ENCODE data around the gene GRAMD1C.

Gene GRAMD1C

DNA sequence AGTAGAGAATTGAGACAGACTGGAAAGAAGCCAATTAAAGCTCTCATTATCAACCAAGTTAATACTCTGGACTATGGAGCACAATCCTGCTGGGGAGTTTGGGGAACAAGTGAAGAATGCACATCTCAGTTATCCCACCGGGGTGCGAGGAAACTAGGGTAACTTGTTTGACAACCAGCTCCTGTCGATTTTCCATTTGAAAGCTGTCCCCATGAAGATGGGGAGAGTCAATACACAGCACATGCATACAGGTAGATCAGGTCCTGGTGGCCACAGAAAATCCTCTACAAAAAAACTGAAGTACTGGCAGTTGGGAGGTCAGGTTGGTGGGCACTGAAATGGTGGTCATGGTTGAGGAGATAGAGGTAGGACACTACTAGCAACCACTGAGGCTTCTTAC lies 25.7 kb upstream of the GRAMD1C start:
- H3K27ac ChIP-seq (replicated peaks): no peak overlapping the region
- TF ChIP-seq SPI1 (IDR thresholded peaks at IDR 0.05; ENCODE audit: borderline replicate concordance, low read depth) (no peak), POLR2AphosphoS5 (IDR thresholded peaks at IDR 0.05; ENCODE audit: low read depth) (no peak), GABPA (IDR thresholded peaks at IDR 0.05; ENCODE audit: low read depth) (no peak)
- TF ChIP-seq, protein P1, sequence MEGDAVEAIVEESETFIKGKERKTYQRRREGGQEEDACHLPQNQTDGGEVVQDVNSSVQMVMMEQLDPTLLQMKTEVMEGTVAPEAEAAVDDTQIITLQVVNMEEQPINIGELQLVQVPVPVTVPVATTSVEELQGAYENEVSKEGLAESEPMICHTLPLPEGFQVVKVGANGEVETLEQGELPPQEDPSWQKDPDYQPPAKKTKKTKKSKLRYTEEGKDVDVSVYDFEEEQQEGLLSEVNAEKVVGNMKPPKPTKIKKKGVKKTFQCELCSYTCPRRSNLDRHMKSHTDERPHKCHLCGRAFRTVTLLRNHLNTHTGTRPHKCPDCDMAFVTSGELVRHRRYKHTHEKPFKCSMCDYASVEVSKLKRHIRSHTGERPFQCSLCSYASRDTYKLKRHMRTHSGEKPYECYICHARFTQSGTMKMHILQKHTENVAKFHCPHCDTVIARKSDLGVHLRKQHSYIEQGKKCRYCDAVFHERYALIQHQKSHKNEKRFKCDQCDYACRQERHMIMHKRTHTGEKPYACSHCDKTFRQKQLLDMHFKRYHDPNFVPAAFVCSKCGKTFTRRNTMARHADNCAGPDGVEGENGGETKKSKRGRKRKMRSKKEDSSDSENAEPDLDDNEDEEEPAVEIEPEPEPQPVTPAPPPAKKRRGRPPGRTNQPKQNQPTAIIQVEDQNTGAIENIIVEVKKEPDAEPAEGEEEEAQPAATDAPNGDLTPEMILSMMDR (IDR thresholded peaks at IDR 0.05; ENCODE audit: insufficient read depth, low read length): no peak
- TF ChIP-seq, protein P2, sequence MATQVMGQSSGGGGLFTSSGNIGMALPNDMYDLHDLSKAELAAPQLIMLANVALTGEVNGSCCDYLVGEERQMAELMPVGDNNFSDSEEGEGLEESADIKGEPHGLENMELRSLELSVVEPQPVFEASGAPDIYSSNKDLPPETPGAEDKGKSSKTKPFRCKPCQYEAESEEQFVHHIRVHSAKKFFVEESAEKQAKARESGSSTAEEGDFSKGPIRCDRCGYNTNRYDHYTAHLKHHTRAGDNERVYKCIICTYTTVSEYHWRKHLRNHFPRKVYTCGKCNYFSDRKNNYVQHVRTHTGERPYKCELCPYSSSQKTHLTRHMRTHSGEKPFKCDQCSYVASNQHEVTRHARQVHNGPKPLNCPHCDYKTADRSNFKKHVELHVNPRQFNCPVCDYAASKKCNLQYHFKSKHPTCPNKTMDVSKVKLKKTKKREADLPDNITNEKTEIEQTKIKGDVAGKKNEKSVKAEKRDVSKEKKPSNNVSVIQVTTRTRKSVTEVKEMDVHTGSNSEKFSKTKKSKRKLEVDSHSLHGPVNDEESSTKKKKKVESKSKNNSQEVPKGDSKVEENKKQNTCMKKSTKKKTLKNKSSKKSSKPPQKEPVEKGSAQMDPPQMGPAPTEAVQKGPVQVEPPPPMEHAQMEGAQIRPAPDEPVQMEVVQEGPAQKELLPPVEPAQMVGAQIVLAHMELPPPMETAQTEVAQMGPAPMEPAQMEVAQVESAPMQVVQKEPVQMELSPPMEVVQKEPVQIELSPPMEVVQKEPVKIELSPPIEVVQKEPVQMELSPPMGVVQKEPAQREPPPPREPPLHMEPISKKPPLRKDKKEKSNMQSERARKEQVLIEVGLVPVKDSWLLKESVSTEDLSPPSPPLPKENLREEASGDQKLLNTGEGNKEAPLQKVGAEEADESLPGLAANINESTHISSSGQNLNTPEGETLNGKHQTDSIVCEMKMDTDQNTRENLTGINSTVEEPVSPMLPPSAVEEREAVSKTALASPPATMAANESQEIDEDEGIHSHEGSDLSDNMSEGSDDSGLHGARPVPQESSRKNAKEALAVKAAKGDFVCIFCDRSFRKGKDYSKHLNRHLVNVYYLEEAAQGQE (IDR thresholded peaks at IDR 0.05; ENCODE audit: insufficient replicate concordance, low read depth): no peak
- no peak for DNase-seq (ENCODE audit: low read depth in 1 of 2, low spot score in 1 of 2)

DNA sequence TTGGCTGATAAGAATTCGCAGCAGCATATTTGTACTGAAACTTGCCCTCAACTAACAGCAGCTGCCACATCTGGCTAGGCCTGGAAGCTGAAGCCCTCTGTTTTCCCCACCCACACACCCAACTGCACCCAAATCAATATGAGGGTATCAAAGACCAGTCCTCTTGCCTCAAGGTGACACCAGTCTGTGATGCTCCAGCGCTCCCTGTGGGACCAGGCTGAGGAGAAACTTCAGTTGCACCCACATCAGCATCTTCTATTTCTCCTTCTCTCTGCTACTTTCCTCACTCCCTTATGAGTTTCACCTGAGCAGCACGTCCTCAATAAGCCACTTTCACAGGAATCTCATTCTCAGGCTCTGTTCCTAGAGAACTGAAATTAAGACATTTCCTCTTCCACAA lies 18.7 kb upstream of the GRAMD1C start:
- no peaks in the 10 kb centered on the region for H3K27me3 ChIP-seq (ENCODE audit: insufficient read depth, poor library complexity, severe bottlenecking)
- TF ChIP-seq POLR2AphosphoS5 (IDR thresholded peaks at IDR 0.05; ENCODE audit: low read depth): no peak
- TF ChIP-seq, protein P1 (IDR thresholded peaks at IDR 0.05; ENCODE audit: insufficient read depth, low read length): no peak
- TF ChIP-seq SPI1 (IDR thresholded peaks at IDR 0.05; ENCODE audit: borderline replicate concordance, low read depth): no peak
- no peak for TF ChIP-seq GABPA (IDR thresholded peaks at IDR 0.05; ENCODE audit: low read depth)
- TF ChIP-seq, protein P2 (IDR thresholded peaks at IDR 0.05; ENCODE audit: insufficient replicate concordance, low read depth): no peak
- no peak overlapping the region for H3K27ac ChIP-seq (replicated peaks)
- H3K4me3 ChIP-seq (replicated peaks; ENCODE audit: insufficient read depth, low read length): no peak overlapping the region
- DNase-seq (ENCODE audit: low read depth in 1 of 2, low spot score in 1 of 2): no peak

More for the DNA sequence above, 25.7 kb upstream of the GRAMD1C start:
- H3K4me3 ChIP-seq (replicated peaks; ENCODE audit: insufficient read depth, low read length): no peak overlapping the region
- H3K27me3 ChIP-seq (ENCODE audit: insufficient read depth, poor library complexity, severe bottlenecking): no peaks in the 10 kb centered on the region

DNA sequence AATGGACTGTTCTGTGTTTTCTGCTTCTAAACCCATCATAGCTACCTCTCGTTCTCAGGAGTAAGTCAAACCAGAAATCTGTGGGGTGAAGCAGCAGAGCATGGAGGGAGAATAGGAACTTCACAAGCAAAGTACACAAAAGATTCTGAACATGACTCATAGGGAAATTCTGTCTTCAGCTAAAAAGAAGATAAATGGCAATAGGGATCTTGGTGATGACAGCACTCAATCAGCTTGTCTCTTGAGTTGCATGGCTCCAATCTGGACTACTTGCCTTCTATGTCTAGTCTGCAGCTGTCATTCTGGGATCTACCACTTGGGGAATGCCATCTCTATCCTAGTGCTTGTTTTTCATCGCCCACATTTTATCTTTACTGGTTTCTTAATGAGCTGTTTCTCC lies 13.5 kb upstream of the GRAMD1C start:
- no peak overlapping the region for H3K4me3 ChIP-seq (replicated peaks; ENCODE audit: insufficient read depth, low read length)
- H3K27me3 ChIP-seq (ENCODE audit: insufficient read depth, poor library complexity, severe bottlenecking): no peaks in the 10 kb centered on the region
- no peak for DNase-seq (ENCODE audit: low read depth in 1 of 2, low spot score in 1 of 2)
- no peak overlapping the region for H3K27ac ChIP-seq (replicated peaks)
- no peak for TF ChIP-seq GABPA (IDR thresholded peaks at IDR 0.05; ENCODE audit: low read depth)
- TF ChIP-seq, protein P2 (IDR thresholded peaks at IDR 0.05; ENCODE audit: insufficient replicate concordance, low read depth): no peak
- TF ChIP-seq, protein P1 (IDR thresholded peaks at IDR 0.05; ENCODE audit: insufficient read depth, low read length): no peak
- no peak for TF ChIP-seq POLR2AphosphoS5 (IDR thresholded peaks at IDR 0.05; ENCODE audit: low read depth)
- no peak for TF ChIP-seq SPI1 (IDR thresholded peaks at IDR 0.05; ENCODE audit: borderline replicate concordance, low read depth)

Data from HL-60 (cell line).